OCI-LY1 (cell line): ENCODE measurements around the gene RNASE12.

Experiments
- CTCF ChIP-seq: fragments of 200-600 bp; sonication (generic), shearing (Covaris generic); IDR thresholded peaks from 2 replicates; pipeline ENCODE4 v1.5.1; 2017; ENCODE audit warnings: mild to moderate bottlenecking, antibody characterized with exemption, low read length, moderate library complexity, mixed read lengths
- EZH2 ChIP-seq: fragments of 200-600 bp; sonication (generic), shearing (Covaris generic); IDR thresholded peaks from 2 replicates; pipeline ENCODE4 v1.8.0; 2017; ENCODE audit warnings: borderline replicate concordance, mixed run types, mild to moderate bottlenecking, antibody characterized with exemption, low read length, moderate library complexity, mixed read lengths

DNA sequence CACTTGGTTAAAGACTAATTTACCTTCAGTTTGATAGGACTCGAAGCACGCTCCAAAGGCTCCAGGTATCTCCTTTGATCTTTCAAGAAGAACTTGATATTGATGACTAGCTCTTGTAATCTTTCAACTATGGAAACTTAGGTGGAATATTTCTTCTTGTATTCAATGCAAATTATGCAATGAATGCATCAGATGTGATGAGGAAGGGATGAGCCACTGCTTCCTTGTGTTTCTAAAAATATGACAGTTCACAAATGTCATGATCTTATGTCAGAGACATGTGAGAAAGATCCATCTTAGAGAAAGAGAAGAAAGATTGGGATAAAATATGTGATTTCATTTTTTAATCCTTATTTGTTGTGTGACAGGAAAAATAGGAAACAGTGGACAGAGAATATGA, 40.2 kb downstream of the RNASE12 start:
- TF ChIP-seq CTCF (no peak), EZH2 (no peak)
